Caco-2 (cell line): ENCODE data around the gene NEB. TPM values are rescaled to one million over a fixed set of nuclear protein-coding genes. Genes with fewer than 3 reads are reported as not detected.

Experiments used
- BruUV-seq: library from RNA; stranded (reverse); fragments of 400-500 nt; replicated peaks from 2 replicates; lab custom pipeline; 2021; lab: Mats Ljungman, UMichigan
- CTCF ChIA-PET: fragments of 300-600 bp; sonication (Branson Sonifier 250); formaldehyde crosslinking; loops from one replicate; lab custom pipeline; 2022; ENCODE audit warnings: antibody characterized with exemption; lab: Charles Lee
- POLR2A ChIA-PET: fragments of 300-600 bp; sonication (Branson Sonifier 250); formaldehyde crosslinking; loops from one replicate; lab custom pipeline; 2022; ENCODE audit warnings: antibody characterized with exemption; lab: Charles Lee
- DNase-seq, 2 experiments: peaks; one replicate each; pipeline versions ENCODE4 v3.0.0 to v3.0.0-alpha.2; 2020 to 2022
- H3K27me3 ChIP-seq: replicated peaks from 2 replicates; pipeline ENCODE4 v1.6.0; 2011; ENCODE audit warnings: low read length; ENCODE audit not compliant: control insufficient read depth, insufficient read depth
- H3K36me3 ChIP-seq: 2 replicates; pipeline ENCODE4 v1.5.1; 2011; ENCODE audit warnings: low read length; ENCODE audit not compliant: control insufficient read depth, insufficient read depth
- H3K4me1 ChIP-seq: fragments of 250-450 bp; sonication (Bioruptor Pico); 2 replicates; pipeline ENCODE4 v1.5.1; 2020; ENCODE audit warnings: mild to moderate bottlenecking
- H3K4me3 ChIP-seq: 2 replicates; pipeline ENCODE4 v1.5.1; 2011; ENCODE audit warnings: low read depth, mild to moderate bottlenecking, control low read depth, low read length
- H3K9me3 ChIP-seq: fragments of 250-450 bp; sonication (Bioruptor Pico); 2 replicates; pipeline ENCODE4 v1.5.1; 2020; ENCODE audit warnings: mild to moderate bottlenecking, moderate library complexity
- H3K27ac Mint-ChIP-seq: one replicate; pipeline ENCODE4 v1.8.0; 2022; ENCODE audit warnings: mixed read lengths; ENCODE audit not compliant: unreplicated experiment
- H3K27me3 Mint-ChIP-seq: one replicate; pipeline ENCODE4 v1.8.0; 2022; ENCODE audit warnings: mixed read lengths; ENCODE audit not compliant: insufficient read depth, unreplicated experiment
- H3K36me3 Mint-ChIP-seq: one replicate; pipeline ENCODE4 v1.8.0; 2022; ENCODE audit warnings: mild to moderate bottlenecking, mixed read lengths; ENCODE audit not compliant: insufficient read depth, unreplicated experiment
- H3K4me1 Mint-ChIP-seq: one replicate; pipeline ENCODE4 v1.8.0; 2022; ENCODE audit warnings: low read depth, mixed read lengths; ENCODE audit not compliant: unreplicated experiment
- H3K4me3 Mint-ChIP-seq: one replicate; pipeline ENCODE4 v1.8.0; 2022; ENCODE audit warnings: mild to moderate bottlenecking, moderate library complexity, mixed read lengths; ENCODE audit not compliant: unreplicated experiment
- H3K9me3 Mint-ChIP-seq: one replicate; pipeline ENCODE4 v1.8.0; 2022; ENCODE audit warnings: mixed read lengths; ENCODE audit not compliant: unreplicated experiment
- intact Hi-C: fragments of 100-400 bp; cut with micrococcal nuclease; formaldehyde crosslinking; loops from one replicate; pipeline ENCODE4 v1.10.0; 2022; ENCODE audit not compliant: unreplicated experiment
- total RNA-seq: library from RNA; stranded (reverse); gene quantifications from 2 replicates; pipeline ENCODE4 v1.2.3, GENCODE V29; 2022
- TF ChIP-seq, protein P1 (sequence below), 2 experiments: fragments of 200-600 bp in 1 of 2; IDR thresholded peaks; 1 replicate in 1 of 2; 2 replicates in 1 of 2; pipeline versions ENCODE4 v1.5.1 to v1.8.0; 2011 to 2022; ENCODE audit warnings: antibody characterized with exemption in 1 of 2, control low read depth in 1 of 2, inconsistent platforms in 1 of 2, low read depth in 1 of 2, low read length in 1 of 2, mild to moderate bottlenecking in 1 of 2, moderate library complexity in 1 of 2; ENCODE audit not compliant: insufficient read depth in 1 of 2, severe bottlenecking in 1 of 2, unreplicated experiment in 1 of 2

NEB gene
- total RNA-seq, 1 experiment from 2014 or later: 14.7 TPM

DNA sequence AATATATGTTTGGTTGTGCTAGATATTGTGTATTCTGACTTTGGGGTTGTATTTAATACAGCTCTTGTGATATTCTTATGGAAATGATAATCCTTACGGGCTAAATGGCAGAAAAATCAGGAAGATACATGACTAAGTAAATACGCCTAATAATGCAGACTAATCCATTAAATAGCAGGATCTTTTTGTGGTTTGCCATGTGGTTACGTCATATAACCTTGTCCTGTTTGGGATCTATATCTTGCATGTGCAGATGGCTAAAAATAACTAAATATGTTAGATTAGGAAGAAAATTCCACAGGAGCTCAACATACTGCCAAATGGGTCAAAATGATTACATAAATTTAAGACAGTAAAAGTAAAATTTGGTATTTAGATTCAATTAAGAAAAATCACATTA lies 83.0 kb downstream of the NEB start:
- TF ChIP-seq, protein P1, sequence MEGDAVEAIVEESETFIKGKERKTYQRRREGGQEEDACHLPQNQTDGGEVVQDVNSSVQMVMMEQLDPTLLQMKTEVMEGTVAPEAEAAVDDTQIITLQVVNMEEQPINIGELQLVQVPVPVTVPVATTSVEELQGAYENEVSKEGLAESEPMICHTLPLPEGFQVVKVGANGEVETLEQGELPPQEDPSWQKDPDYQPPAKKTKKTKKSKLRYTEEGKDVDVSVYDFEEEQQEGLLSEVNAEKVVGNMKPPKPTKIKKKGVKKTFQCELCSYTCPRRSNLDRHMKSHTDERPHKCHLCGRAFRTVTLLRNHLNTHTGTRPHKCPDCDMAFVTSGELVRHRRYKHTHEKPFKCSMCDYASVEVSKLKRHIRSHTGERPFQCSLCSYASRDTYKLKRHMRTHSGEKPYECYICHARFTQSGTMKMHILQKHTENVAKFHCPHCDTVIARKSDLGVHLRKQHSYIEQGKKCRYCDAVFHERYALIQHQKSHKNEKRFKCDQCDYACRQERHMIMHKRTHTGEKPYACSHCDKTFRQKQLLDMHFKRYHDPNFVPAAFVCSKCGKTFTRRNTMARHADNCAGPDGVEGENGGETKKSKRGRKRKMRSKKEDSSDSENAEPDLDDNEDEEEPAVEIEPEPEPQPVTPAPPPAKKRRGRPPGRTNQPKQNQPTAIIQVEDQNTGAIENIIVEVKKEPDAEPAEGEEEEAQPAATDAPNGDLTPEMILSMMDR (IDR thresholded peaks at IDR 0.05; ENCODE audit: insufficient read depth in 1 of 2, low read depth in 1 of 2, low read length in 1 of 2, severe bottlenecking in 1 of 2, unreplicated experiment in 1 of 2): no peak
- DNase-seq: no peak
- peaks cover 6% of the 10 kb centered on the region for H3K36me3 Mint-ChIP-seq
- intact Hi-C loops: no loop called here
- ChIA-PET POLR2A (no interaction called here), CTCF (no interaction called here)
- H3K9me3 ChIP-seq: no peaks in the 10 kb centered on the region
- H3K4me3 Mint-ChIP-seq: no peak overlapping the region
- H3K9me3 Mint-ChIP-seq: no peaks in the 10 kb centered on the region
- no peaks in the 10 kb centered on the region for H3K27me3 Mint-ChIP-seq
- H3K4me1 Mint-ChIP-seq: no peaks in the 10 kb centered on the region
- H3K27me3 ChIP-seq: no peaks in the 10 kb centered on the region
- H3K4me3 ChIP-seq: no peak overlapping the region
- H3K36me3 ChIP-seq: no peaks in the 10 kb centered on the region
- BruUV-seq: no TSS peak
- no peak overlapping the region for H3K27ac Mint-ChIP-seq
- H3K4me1 ChIP-seq: no peaks in the 10 kb centered on the region

DNA sequence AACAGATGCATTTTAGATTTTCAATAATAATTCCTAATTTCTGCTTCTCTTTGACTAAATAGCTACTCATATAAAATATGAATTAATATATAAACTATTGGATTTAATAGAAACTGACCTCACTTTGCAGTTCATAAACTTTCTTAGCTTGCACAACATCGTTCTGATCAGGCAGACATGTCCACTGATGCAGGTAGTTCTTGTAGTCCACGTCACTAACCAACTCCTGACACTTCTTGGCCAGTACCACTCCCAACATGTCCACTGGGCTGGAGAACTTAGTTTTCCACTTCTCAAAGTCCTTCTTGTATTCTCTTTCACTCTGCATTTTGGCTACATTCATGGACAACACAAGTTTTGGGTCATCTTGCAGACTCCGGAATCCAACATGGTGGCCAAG lies 83.8 kb downstream of the NEB start:
- H3K27ac Mint-ChIP-seq: no peak overlapping the region
- no peaks in the 10 kb centered on the region for H3K9me3 ChIP-seq
- no peak overlapping the region for H3K4me3 Mint-ChIP-seq
- no peaks in the 10 kb centered on the region for H3K9me3 Mint-ChIP-seq
- peaks cover 6% of the 10 kb centered on the region for H3K36me3 Mint-ChIP-seq
- ChIA-PET POLR2A (no interaction called here), CTCF (no interaction called here)
- TF ChIP-seq, protein P1 (IDR thresholded peaks at IDR 0.05; ENCODE audit: insufficient read depth in 1 of 2, low read depth in 1 of 2, low read length in 1 of 2, severe bottlenecking in 1 of 2, unreplicated experiment in 1 of 2): no peak
- no peak overlapping the region for H3K4me3 ChIP-seq
- no peak for DNase-seq
- intact Hi-C loops: no loop called here
- no peaks in the 10 kb centered on the region for H3K4me1 ChIP-seq
- no peaks in the 10 kb centered on the region for H3K27me3 ChIP-seq
- no peaks in the 10 kb centered on the region for H3K27me3 Mint-ChIP-seq
- H3K4me1 Mint-ChIP-seq: no peaks in the 10 kb centered on the region
- no TSS peak for BruUV-seq
- no peaks in the 10 kb centered on the region for H3K36me3 ChIP-seq

DNA sequence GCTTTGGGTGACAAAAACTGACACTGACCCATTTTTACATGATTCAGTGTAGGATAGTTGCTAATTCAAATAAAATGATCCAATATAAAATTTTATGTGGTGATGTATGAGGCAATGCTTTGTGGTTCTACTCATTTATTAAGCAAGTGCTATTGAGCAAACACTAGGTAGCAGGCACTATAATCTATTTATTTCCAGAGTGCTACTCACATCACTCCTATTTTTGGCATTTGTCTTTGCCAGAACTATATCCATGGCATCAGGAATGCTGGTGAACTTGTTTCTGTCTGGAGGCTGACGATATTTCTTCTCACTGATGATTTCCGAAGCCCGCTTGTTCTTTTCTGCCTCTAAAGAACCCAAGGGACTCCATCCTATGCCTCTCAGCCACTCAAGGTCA lies 84.3 kb downstream of the NEB start:
- Mint-ChIP-seq H3K36me3 (peaks cover 6% of the 10 kb centered on the region), H3K27ac (no peak overlapping the region), H3K27me3 (no peaks in the 10 kb centered on the region), H3K4me1 (no peaks in the 10 kb centered on the region), H3K9me3 (no peaks in the 10 kb centered on the region), H3K4me3 (no peak overlapping the region)
- CTCF ChIA-PET: no interaction called here
- POLR2A ChIA-PET: no interaction called here
- H3K4me3 ChIP-seq: no peak overlapping the region
- no peaks in the 10 kb centered on the region for H3K27me3 ChIP-seq
- H3K9me3 ChIP-seq: no peaks in the 10 kb centered on the region
- no peaks in the 10 kb centered on the region for H3K4me1 ChIP-seq
- intact Hi-C loops: no loop called here
- no peak for DNase-seq
- no TSS peak for BruUV-seq
- TF ChIP-seq, protein P1 (IDR thresholded peaks at IDR 0.05; ENCODE audit: insufficient read depth in 1 of 2, low read depth in 1 of 2, low read length in 1 of 2, severe bottlenecking in 1 of 2, unreplicated experiment in 1 of 2): no peak
- H3K36me3 ChIP-seq: no peaks in the 10 kb centered on the region
